Stimulated activated CD8-positive, alpha-beta memory T cell treated with anti-CD3 and anti-CD28 coated beads, Interleukin-12 subunit alpha, Interleukin-12 subunit beta, amount 100 ng/mL, for 24 hours (primary cell): ENCODE measurements around the gene BSND.

Experiments
- DNase-seq: peaks from one replicate; pipeline ENCODE4 v3.0.0-alpha.2; 2020; ENCODE audit errors: extremely low read depth

Gene BSND

GRCh38 chr1:54975356-54976108 lies 23.2 kb upstream of the BSND start:
- no peak for DNase-seq

- DNase-seq: no peak
These were observed 22.0 kb upstream of the BSND start for GRCh38 chr1:54976747-54977146.

GRCh38 chr1:54977533-54978297 lies 21.0 kb upstream of the BSND start:
- DNase-seq: no peak

GRCh38 chr1:54978528-54979326 lies 20.0 kb upstream of the BSND start:
- DNase-seq: no peak

- DNase-seq: no peak
These were observed 19.3 kb upstream of the BSND start for GRCh38 chr1:54979327-54979891.

- DNase-seq: no peak
These were observed 18.6 kb upstream of the BSND start for GRCh38 chr1:54980046-54980527.

GRCh38 chr1:54980528-54981241 lies 18.0 kb upstream of the BSND start, which contains the start of gene TMEM61:
TSS of gene TMEM61 (plus strand) at chr1:54980628. CDS start at chr1:54981066, 438 bp downstream.
- DNase-seq: no peak

- no peak for DNase-seq
These were observed 17.3 kb upstream of the BSND start for GRCh38 chr1:54981466-54981865.

- DNase-seq: no peak
These were observed 16.0 kb upstream of the BSND start for GRCh38 chr1:54982739-54983138.

- DNase-seq: no peak
These were observed 14.4 kb upstream of the BSND start for GRCh38 chr1:54984131-54984842.

- no peak for DNase-seq
These were observed 13.2 kb upstream of the BSND start for GRCh38 chr1:54985556-54985955.

- DNase-seq: no peak
These were observed 12.7 kb upstream of the BSND start for GRCh38 chr1:54986025-54986424.

GRCh38 chr1:54986533-54986932 lies 12.2 kb upstream of the BSND start:
- no peak for DNase-seq

GRCh38 chr1:54987427-54987826 lies 11.3 kb upstream of the BSND start:
- DNase-seq: no peak

- DNase-seq: no peak
These were observed 10.6 kb upstream of the BSND start for GRCh38 chr1:54987919-54988705.

GRCh38 chr1:54988975-54989374 lies 9.8 kb upstream of the BSND start:
- no peak for DNase-seq

- DNase-seq: no peak
These were observed 9.3 kb upstream of the BSND start for GRCh38 chr1:54989473-54989872.

- DNase-seq: no peak
These were observed 8.5 kb upstream of the BSND start for GRCh38 chr1:54989968-54990810.

- DNase-seq: no peak
These were observed 7.8 kb upstream of the BSND start for GRCh38 chr1:54990916-54991315.
